Astrocyte (in vitro differentiated cells and primary cell): ENCODE results near the gene SRGN.

Experiments
- CTCF ChIP-seq: IDR thresholded peaks from 2 replicates; pipeline ENCODE4 v1.5.1; 2011; ENCODE audit warnings: low read depth, mild to moderate bottlenecking, inconsistent platforms, low read length, moderate library complexity; ENCODE audit not compliant: insufficient read depth
- EZH2 ChIP-seq: IDR thresholded peaks from 2 replicates; pipeline ENCODE4 v1.6.1; 2012; ENCODE audit warnings: mild to moderate bottlenecking, low read length, inconsistent platforms; ENCODE audit not compliant: insufficient read depth

GRCh38 chr10:69080226-69080625, 7.7 kb upstream of the SRGN start:
- TF ChIP-seq CTCF (no peak), EZH2 (no peak)
